GM12873 (cell line): ENCODE measurements around the gene CRELD2.

ENCODE experiments used
- CTCF ChIP-seq: IDR thresholded peaks from 2 replicates; pipeline ENCODE4 v1.5.1; 2012; ENCODE audit warnings: low read depth, mild to moderate bottlenecking, moderate library complexity, low read length, control low read depth; ENCODE audit not compliant: insufficient read depth; ENCODE audit errors: missing control alignments

Gene CRELD2

GRCh38 chr22:49907807-49908206 lies 10.6 kb upstream of the CRELD2 start:
- TF ChIP-seq CTCF = no peak

GRCh38 chr22:49909476-49910205 lies 8.8 kb upstream of the CRELD2 start:
- TF ChIP-seq CTCF = no peak

- TF ChIP-seq CTCF = no peak
Measured at GRCh38 chr22:49910229-49911155, 7.9 kb upstream of the CRELD2 start.

- no peak for TF ChIP-seq CTCF
Measured at GRCh38 chr22:49911881-49912625, 6.4 kb upstream of the CRELD2 start.

- no peak for TF ChIP-seq CTCF
Measured at GRCh38 chr22:49913026-49913425, 5.4 kb upstream of the CRELD2 start.

- no peak for TF ChIP-seq CTCF
Measured at GRCh38 chr22:49913446-49913845, 5.0 kb upstream of the CRELD2 start.

GRCh38 chr22:49914256-49914655 lies 4.2 kb upstream of the CRELD2 start:
- TF ChIP-seq CTCF = no peak
